ENCODE data around the gene SORCS3. TPM values are rescaled to one million over a fixed set of nuclear protein-coding genes. Genes with fewer than 3 reads are reported as not detected.

The SORCS3 gene
- total and polyA plus RNA-seq, 9 of the 15 experiments (the other 6 are each of a cell fraction or from before 2014, with no cell fraction given), result not detected

DNA sequence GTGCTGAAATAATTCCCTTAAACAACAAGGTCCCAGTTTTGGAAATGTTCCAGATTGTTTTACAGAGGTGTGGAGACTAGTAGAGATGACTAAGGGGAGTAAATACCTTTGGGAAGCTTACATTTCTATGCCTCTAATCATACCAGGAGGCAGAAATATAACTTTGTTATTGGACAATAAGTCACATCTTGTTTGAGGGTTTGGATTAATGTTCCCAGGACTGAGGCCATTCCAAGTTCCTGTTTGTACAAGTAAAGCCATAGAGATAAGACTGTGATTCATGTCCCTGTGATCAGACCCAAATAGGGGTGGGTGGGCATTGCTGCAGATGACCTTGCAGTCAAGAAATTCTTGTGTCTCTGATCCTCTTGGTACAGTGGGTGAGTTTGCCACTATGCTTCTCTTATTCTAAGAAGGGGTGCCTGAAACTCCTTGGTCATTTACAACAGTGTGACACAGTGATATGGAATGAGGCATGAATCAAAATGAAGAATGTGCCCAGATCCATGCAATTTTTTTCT lies 508.3 kb downstream of the SORCS3 start:
- Histone ChIP-seq H3K9me1 (ENCODE audit: control insufficient read depth, insufficient read depth, low read length) (no peaks in the 10 kb centered on the region), H3K4me2 (ENCODE audit: insufficient read depth, low read length) (no peak overlapping the region), H4K20me1 (replicated peaks; ENCODE audit: control insufficient read depth, insufficient read depth, low read length) (no peaks in the 10 kb centered on the region), H3K4me3 (no peak overlapping the region), H3K4me1 (replicated peaks in 1 of 2; ENCODE audit: control insufficient read depth in 2 of 2, insufficient read depth in 2 of 2, low read length in 2 of 2) (no peaks in the 10 kb centered on the region), H3K27me3 (ENCODE audit: control insufficient read depth in 2 of 2, insufficient read depth in 2 of 2, low read length in 2 of 2) (no peaks in the 10 kb centered on the region), H3K79me2 (ENCODE audit: control insufficient read depth, insufficient read depth, low read length) (no peaks in the 10 kb centered on the region), H3K9me3 (replicated peaks; ENCODE audit: control insufficient read depth, insufficient read depth, low read depth, low read length) (no peaks in the 10 kb centered on the region), H3K9ac (ENCODE audit: insufficient read depth in 1 of 2, low read depth in 2 of 2, low read length in 2 of 2) (no peak overlapping the region), H2AFZ (ENCODE audit: low read depth, low read length) (no peak overlapping the region), H3K36me3 (ENCODE audit: control insufficient read depth, insufficient read depth, low read length) (no peaks in the 10 kb centered on the region), H3K27ac (ENCODE audit: extremely low read depth, low read depth, low read length) (no peak overlapping the region)
- no TSS peak for BruUV-seq (replicated peaks)
- no peak for FAIRE-seq
- no peak for ATAC-seq
- in situ Hi-C loops (cut with MboI), result no loop called here
- ChIA-PET POLR2A (no interaction called here), CTCF (ENCODE audit: low intra/inter-chr PET ratio) (no interaction called here)
- no peak for DNase-seq (ENCODE audit: extremely low read depth in 1 of 4, low spot score in 3 of 4)
- intact Hi-C loops (cut with micrococcal nuclease), result no loop called here
- TF ChIP-seq, protein P1, sequence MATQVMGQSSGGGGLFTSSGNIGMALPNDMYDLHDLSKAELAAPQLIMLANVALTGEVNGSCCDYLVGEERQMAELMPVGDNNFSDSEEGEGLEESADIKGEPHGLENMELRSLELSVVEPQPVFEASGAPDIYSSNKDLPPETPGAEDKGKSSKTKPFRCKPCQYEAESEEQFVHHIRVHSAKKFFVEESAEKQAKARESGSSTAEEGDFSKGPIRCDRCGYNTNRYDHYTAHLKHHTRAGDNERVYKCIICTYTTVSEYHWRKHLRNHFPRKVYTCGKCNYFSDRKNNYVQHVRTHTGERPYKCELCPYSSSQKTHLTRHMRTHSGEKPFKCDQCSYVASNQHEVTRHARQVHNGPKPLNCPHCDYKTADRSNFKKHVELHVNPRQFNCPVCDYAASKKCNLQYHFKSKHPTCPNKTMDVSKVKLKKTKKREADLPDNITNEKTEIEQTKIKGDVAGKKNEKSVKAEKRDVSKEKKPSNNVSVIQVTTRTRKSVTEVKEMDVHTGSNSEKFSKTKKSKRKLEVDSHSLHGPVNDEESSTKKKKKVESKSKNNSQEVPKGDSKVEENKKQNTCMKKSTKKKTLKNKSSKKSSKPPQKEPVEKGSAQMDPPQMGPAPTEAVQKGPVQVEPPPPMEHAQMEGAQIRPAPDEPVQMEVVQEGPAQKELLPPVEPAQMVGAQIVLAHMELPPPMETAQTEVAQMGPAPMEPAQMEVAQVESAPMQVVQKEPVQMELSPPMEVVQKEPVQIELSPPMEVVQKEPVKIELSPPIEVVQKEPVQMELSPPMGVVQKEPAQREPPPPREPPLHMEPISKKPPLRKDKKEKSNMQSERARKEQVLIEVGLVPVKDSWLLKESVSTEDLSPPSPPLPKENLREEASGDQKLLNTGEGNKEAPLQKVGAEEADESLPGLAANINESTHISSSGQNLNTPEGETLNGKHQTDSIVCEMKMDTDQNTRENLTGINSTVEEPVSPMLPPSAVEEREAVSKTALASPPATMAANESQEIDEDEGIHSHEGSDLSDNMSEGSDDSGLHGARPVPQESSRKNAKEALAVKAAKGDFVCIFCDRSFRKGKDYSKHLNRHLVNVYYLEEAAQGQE (IDR thresholded peaks at IDR 0.05; ENCODE audit: borderline replicate concordance), result no peak
- TF ChIP-seq, protein P1 (CRISPR knock-in tag; IDR thresholded peaks at IDR 0.05; ENCODE audit: low read depth), result no peak
- TF ChIP-seq, protein P2, sequence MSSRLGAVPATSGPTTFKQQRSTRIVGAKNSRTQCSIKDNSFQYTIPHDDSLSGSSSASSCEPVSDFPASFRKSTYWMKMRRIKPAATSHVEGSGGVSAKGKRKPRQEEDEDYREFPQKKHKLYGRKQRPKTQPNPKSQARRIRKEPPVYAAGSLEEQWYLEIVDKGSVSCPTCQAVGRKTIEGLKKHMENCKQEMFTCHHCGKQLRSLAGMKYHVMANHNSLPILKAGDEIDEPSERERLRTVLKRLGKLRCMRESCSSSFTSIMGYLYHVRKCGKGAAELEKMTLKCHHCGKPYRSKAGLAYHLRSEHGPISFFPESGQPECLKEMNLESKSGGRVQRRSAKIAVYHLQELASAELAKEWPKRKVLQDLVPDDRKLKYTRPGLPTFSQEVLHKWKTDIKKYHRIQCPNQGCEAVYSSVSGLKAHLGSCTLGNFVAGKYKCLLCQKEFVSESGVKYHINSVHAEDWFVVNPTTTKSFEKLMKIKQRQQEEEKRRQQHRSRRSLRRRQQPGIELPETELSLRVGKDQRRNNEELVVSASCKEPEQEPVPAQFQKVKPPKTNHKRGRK (tag; IDR thresholded peaks at IDR 0.05), result no peak

Data from K562 (cell line).